Activated naive CD4-positive, alpha-beta T cell treated with anti-CD3 and anti-CD28 coated beads, Interleukin-2, amount 50 U/mL, for 24 hours (primary cell): Measurements from ENCODE around the gene GIPC1.

Experiments used
- H3K27ac Mint-ChIP-seq: one replicate; pipeline ENCODE4 v1.8.0; 2021; ENCODE audit warnings: mild to moderate bottlenecking, mixed read lengths
- H3K27me3 Mint-ChIP-seq: one replicate; pipeline ENCODE4 v1.8.0; 2021; ENCODE audit warnings: mixed read lengths
- H3K36me3 Mint-ChIP-seq: one replicate; pipeline ENCODE4 v1.8.0; 2021; ENCODE audit warnings: mixed read lengths
- H3K4me1 Mint-ChIP-seq: one replicate; pipeline ENCODE4 v1.8.0; 2021; ENCODE audit warnings: mixed read lengths
- H3K4me3 Mint-ChIP-seq: one replicate; pipeline ENCODE4 v1.8.0; 2021; ENCODE audit warnings: mild to moderate bottlenecking, mixed read lengths
- H3K9me3 Mint-ChIP-seq: one replicate; pipeline ENCODE4 v1.8.0; 2021; ENCODE audit warnings: mixed read lengths

GIPC1 gene

GRCh38 chr19:14442891-14443631 is 52.9 kb downstream of the GIPC1 start:
- H3K27me3 Mint-ChIP-seq: no peaks in the 10 kb centered on the region
- peaks cover 41% of the 10 kb centered on the region for H3K4me1 Mint-ChIP-seq
- no peaks in the 10 kb centered on the region for H3K9me3 Mint-ChIP-seq
- H3K36me3 Mint-ChIP-seq: peaks cover 15% of the 10 kb centered on the region
- H3K27ac Mint-ChIP-seq: no peak overlapping the region
- no peak overlapping the region for H3K4me3 Mint-ChIP-seq

- Mint-ChIP-seq H3K9me3 (no peaks in the 10 kb centered on the region), H3K4me3 (peak overlapping the region; percentile 94), H3K4me1 (peaks cover 44% of the 10 kb centered on the region), H3K27me3 (no peaks in the 10 kb centered on the region), H3K36me3 (peaks cover 10% of the 10 kb centered on the region), H3K27ac (no peak overlapping the region)
Measured at GRCh38 chr19:14441041-14441938, 54.6 kb downstream of the GIPC1 start.

GRCh38 chr19:14440049-14440448 is 55.9 kb downstream of the GIPC1 start:
- Mint-ChIP-seq H3K9me3 (no peaks in the 10 kb centered on the region), H3K27me3 (no peaks in the 10 kb centered on the region), H3K36me3 (peaks cover 8% of the 10 kb centered on the region), H3K4me3 (peak overlapping the region; percentile 94), H3K4me1 (peaks cover 48% of the 10 kb centered on the region), H3K27ac (peak overlapping the region; percentile 93)

GRCh38 chr19:14439014-14439413 is 56.9 kb downstream of the GIPC1 start:
- H3K4me1 Mint-ChIP-seq: peaks cover 53% of the 10 kb centered on the region

GRCh38 chr19:14437578-14438140 is 58.3 kb downstream of the GIPC1 start:
- peak overlapping the region; percentile 81 for H3K27ac Mint-ChIP-seq
- no peaks in the 10 kb centered on the region for H3K9me3 Mint-ChIP-seq
- H3K4me1 Mint-ChIP-seq: peaks cover 51% of the 10 kb centered on the region
- H3K36me3 Mint-ChIP-seq: peaks cover 3% of the 10 kb centered on the region
- no peaks in the 10 kb centered on the region for H3K27me3 Mint-ChIP-seq
- peak overlapping the region; percentile 9 for H3K4me3 Mint-ChIP-seq

More at GRCh38 chr19:14439014-14439413, 56.9 kb downstream of the GIPC1 start:
- no peaks in the 10 kb centered on the region for H3K27me3 Mint-ChIP-seq
- H3K36me3 Mint-ChIP-seq: peaks cover 8% of the 10 kb centered on the region
- H3K9me3 Mint-ChIP-seq: no peaks in the 10 kb centered on the region
- peak overlapping the region; percentile 65 for H3K27ac Mint-ChIP-seq
- H3K4me3 Mint-ChIP-seq: peak overlapping the region; percentile 66

- peaks cover 3% of the 10 kb centered on the region for H3K36me3 Mint-ChIP-seq
- no peaks in the 10 kb centered on the region for H3K27me3 Mint-ChIP-seq
- H3K4me3 Mint-ChIP-seq: peak overlapping the region; percentile 42
- peaks cover 56% of the 10 kb centered on the region for H3K4me1 Mint-ChIP-seq
- H3K9me3 Mint-ChIP-seq: no peaks in the 10 kb centered on the region
- peak overlapping the region; percentile 93 for H3K27ac Mint-ChIP-seq
Measured at GRCh38 chr19:14435320-14436050, 60.4 kb downstream of the GIPC1 start.

GRCh38 chr19:14434543-14435319 is 61.2 kb downstream of the GIPC1 start:
- H3K4me1 Mint-ChIP-seq: peaks cover 50% of the 10 kb centered on the region

GRCh38 chr19:14433554-14434501 is 62.1 kb downstream of the GIPC1 start:
- H3K4me1 Mint-ChIP-seq: peaks cover 42% of the 10 kb centered on the region
- H3K36me3 Mint-ChIP-seq: no peaks in the 10 kb centered on the region
- H3K27ac Mint-ChIP-seq: peak overlapping the region; percentile 93
- H3K27me3 Mint-ChIP-seq: no peaks in the 10 kb centered on the region
- H3K4me3 Mint-ChIP-seq: peak overlapping the region; percentile 83
- H3K9me3 Mint-ChIP-seq: no peaks in the 10 kb centered on the region

More at GRCh38 chr19:14434543-14435319, 61.2 kb downstream of the GIPC1 start:
- Mint-ChIP-seq H3K27ac (peak overlapping the region; percentile 93), H3K4me3 (peak overlapping the region; percentile 83), H3K27me3 (no peaks in the 10 kb centered on the region), H3K36me3 (no peaks in the 10 kb centered on the region), H3K9me3 (no peaks in the 10 kb centered on the region)

- no peaks in the 10 kb centered on the region for H3K27me3 Mint-ChIP-seq
- H3K27ac Mint-ChIP-seq: peak within 1 kb of the TSS; percentile 93
- peaks cover 33% of the 10 kb centered on the region for H3K4me1 Mint-ChIP-seq
- H3K4me3 Mint-ChIP-seq: peak within 1 kb of the TSS; percentile 84
- H3K9me3 Mint-ChIP-seq: no peaks in the 10 kb centered on the region
- no peaks in the 10 kb centered on the region for H3K36me3 Mint-ChIP-seq
Measured at GRCh38 chr19:14432791-14433553, 63.0 kb downstream of the GIPC1 start, which contains the start of gene PKN1. Gene PKN1, plus strand, starts transcription at chr19:14433306. Its CDS starts 216 bp downstream, at chr19:14433522.

- Mint-ChIP-seq H3K4me1 (peaks cover 32% of the 10 kb centered on the region), H3K27ac (peak overlapping the region; percentile 80), H3K36me3 (no peaks in the 10 kb centered on the region), H3K9me3 (no peaks in the 10 kb centered on the region), H3K4me3 (peak overlapping the region; percentile 6), H3K27me3 (no peaks in the 10 kb centered on the region)
Measured at GRCh38 chr19:14430712-14431111, 65.2 kb downstream of the GIPC1 start.

GRCh38 chr19:14428882-14429416 is 67.0 kb downstream of the GIPC1 start:
- Mint-ChIP-seq H3K4me3 (no peak overlapping the region), H3K9me3 (no peaks in the 10 kb centered on the region), H3K4me1 (peaks cover 18% of the 10 kb centered on the region), H3K36me3 (no peaks in the 10 kb centered on the region), H3K27me3 (no peaks in the 10 kb centered on the region), H3K27ac (no peak overlapping the region)
